Prostate gland (tissue), 2 donors: ENCODE data around the gene ARHGAP40.

ENCODE experiments used
- POLR2AphosphoS5 ChIP-seq: sonication (generic); formaldehyde crosslinking; IDR thresholded peaks from one replicate; pipeline ENCODE4 v1.6.1; 2017; ENCODE audit warnings: antibody characterized with exemption
- TF ChIP-seq, protein P1 (sequence below), 4 experiments: fragments of 200-600 bp in 2 of 4; fragments of 450-650 bp in 2 of 4; sonication (generic) in 2 of 4; IDR thresholded peaks; 1 replicate in 3 of 4; 2 replicates in 1 of 4; pipeline ENCODE4 v1.5.1; 2016 to 2019; ENCODE audit warnings: antibody characterized with exemption in 4 of 4, mild to moderate bottlenecking in 2 of 4, moderate library complexity in 2 of 4

- TF ChIP-seq, protein P1, sequence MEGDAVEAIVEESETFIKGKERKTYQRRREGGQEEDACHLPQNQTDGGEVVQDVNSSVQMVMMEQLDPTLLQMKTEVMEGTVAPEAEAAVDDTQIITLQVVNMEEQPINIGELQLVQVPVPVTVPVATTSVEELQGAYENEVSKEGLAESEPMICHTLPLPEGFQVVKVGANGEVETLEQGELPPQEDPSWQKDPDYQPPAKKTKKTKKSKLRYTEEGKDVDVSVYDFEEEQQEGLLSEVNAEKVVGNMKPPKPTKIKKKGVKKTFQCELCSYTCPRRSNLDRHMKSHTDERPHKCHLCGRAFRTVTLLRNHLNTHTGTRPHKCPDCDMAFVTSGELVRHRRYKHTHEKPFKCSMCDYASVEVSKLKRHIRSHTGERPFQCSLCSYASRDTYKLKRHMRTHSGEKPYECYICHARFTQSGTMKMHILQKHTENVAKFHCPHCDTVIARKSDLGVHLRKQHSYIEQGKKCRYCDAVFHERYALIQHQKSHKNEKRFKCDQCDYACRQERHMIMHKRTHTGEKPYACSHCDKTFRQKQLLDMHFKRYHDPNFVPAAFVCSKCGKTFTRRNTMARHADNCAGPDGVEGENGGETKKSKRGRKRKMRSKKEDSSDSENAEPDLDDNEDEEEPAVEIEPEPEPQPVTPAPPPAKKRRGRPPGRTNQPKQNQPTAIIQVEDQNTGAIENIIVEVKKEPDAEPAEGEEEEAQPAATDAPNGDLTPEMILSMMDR (IDR thresholded peaks at IDR 0.05), result no peak
- no peak for TF ChIP-seq POLR2AphosphoS5
Measured at GRCh38 chr20:38617830-38618196, 16.2 kb downstream of the ARHGAP40 start.
